ENCODE measurements around the gene ZSWIM6. TPM values are rescaled to one million over a fixed set of nuclear protein-coding genes. Genes with fewer than 3 reads are reported as not detected.

ZSWIM6 gene
- total and polyA plus RNA-seq, 8 donors = 2.9 to 39.3 (median 15.4) TPM

DNA sequence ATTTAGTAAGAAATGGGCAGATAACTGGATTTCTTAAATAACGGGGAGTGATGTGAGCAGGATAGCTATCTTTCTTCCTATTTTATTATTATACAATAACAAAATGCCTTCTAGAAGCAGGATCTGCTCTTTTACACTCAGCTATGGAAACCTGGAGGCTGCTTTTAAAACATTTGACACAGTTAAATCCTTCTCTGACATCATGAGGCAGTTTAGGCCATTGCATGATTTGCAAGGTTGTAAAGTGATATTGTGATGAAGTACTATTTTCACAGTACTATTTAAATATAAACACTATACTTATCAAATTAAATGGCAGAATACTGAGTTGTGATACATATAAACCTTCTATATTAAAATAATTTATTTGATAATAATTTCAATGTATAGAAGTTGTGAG, 93.9 kb downstream of the ZSWIM6 start:
- H3K27ac ChIP-seq = no peak overlapping the region
- H3K27me3 ChIP-seq = no peaks in the 10 kb centered on the region
- DNase-seq = no peak
- TF ChIP-seq EP300 (IDR thresholded peaks at IDR 0.05) (no peak), POLR2AphosphoS5 (IDR thresholded peaks at IDR 0.05) (no peak), POLR2A (IDR thresholded peaks at IDR 0.05) (no peak)
- TF ChIP-seq, protein P1, sequence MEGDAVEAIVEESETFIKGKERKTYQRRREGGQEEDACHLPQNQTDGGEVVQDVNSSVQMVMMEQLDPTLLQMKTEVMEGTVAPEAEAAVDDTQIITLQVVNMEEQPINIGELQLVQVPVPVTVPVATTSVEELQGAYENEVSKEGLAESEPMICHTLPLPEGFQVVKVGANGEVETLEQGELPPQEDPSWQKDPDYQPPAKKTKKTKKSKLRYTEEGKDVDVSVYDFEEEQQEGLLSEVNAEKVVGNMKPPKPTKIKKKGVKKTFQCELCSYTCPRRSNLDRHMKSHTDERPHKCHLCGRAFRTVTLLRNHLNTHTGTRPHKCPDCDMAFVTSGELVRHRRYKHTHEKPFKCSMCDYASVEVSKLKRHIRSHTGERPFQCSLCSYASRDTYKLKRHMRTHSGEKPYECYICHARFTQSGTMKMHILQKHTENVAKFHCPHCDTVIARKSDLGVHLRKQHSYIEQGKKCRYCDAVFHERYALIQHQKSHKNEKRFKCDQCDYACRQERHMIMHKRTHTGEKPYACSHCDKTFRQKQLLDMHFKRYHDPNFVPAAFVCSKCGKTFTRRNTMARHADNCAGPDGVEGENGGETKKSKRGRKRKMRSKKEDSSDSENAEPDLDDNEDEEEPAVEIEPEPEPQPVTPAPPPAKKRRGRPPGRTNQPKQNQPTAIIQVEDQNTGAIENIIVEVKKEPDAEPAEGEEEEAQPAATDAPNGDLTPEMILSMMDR (IDR thresholded peaks at IDR 0.05) = no peak
- intact Hi-C loops (cut with DNase I; ENCODE audit: low total_unique reads) = no loop called here
- H3K36me3 ChIP-seq = no peaks in the 10 kb centered on the region
- H3K4me1 ChIP-seq = peaks cover 0 to 56% (median 27%) of the 10 kb centered on the region in 4 donors
- 90 to 100% (median 97%) methylated on average over 1 of the region's 1 CpG for WGBS, 5 donors
- no peaks in the 10 kb centered on the region for H3K9me3 ChIP-seq
- no peak overlapping the region for H3K4me3 ChIP-seq

DNA sequence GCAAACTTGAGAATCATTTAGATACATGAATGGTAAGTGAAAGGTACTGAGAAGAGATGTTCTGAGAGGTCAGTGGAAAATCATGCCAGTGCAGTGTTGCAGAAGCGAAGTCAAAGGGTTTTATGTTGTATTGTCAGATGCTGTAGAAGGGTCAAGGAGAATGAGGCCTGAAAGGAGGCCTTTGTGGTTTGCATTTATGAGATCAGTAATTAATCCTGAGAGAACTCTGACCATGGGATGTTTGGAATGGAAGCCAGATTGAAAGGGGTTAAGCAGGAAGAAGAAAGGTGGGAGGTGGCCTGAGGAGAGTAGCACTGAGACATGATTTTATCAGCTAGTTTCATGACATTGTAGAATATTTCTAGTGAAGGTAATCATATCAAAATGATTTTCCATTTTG, 97.8 kb downstream of the ZSWIM6 start:
- no peaks in the 10 kb centered on the region for H3K36me3 ChIP-seq
- no peak overlapping the region for H3K4me3 ChIP-seq
- 91 to 100% (median 93%) methylated on average over 1 of the region's 1 CpG for WGBS, 5 donors
- no peak for DNase-seq
- peaks cover 0 to 57% (median 26%) of the 10 kb centered on the region in 4 donors for H3K4me1 ChIP-seq
- H3K27ac ChIP-seq = no peak overlapping the region
- H3K9me3 ChIP-seq = no peaks in the 10 kb centered on the region
- no peaks in the 10 kb centered on the region for H3K27me3 ChIP-seq
- TF ChIP-seq POLR2A (IDR thresholded peaks at IDR 0.05) (no peak), POLR2AphosphoS5 (IDR thresholded peaks at IDR 0.05) (no peak), EP300 (IDR thresholded peaks at IDR 0.05) (no peak)
- TF ChIP-seq, protein P1 (IDR thresholded peaks at IDR 0.05) = no peak
- intact Hi-C loops (cut with DNase I; ENCODE audit: low total_unique reads) = no loop called here

DNA sequence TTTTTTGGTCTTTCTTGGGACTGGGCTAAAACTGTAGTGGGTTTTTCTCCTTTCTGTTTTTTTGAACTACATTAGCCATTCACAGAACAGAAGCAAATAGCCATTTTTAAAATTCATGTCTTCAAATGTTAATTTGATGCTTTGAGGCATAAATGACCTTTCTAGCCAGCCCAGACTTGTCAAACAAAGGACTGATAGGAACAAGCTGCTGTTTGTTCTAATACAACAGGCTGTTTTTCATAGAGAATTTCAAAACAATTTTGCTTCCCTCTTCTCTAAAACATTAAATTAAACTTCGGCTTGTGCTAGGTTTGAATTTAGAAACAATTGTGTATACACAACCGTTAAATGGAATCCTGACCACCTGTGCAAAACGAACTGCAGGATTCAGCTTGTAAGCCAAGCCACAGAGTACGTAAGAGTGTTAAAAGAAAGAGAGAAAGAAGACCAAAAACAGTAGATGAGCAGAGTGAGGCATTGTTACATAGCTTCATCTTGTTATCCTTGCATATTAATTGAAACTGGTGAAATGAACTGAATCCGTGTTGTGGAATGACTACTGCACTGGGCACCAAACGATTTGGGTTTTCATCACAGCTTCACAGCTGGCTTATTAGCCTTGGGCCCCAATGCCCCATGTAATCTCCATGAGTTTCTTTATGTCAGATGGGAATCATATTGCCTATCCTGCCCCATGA, 100.0 kb downstream of the ZSWIM6 start:
- DNase-seq = peak in 1 of 2 donors; percentile 53
- no peak overlapping the region for H3K4me3 ChIP-seq
- 46 to 54% (median 50%) methylated on average over 6 of the region's 6 CpGs for WGBS, 5 donors
- no peaks in the 10 kb centered on the region for H3K9me3 ChIP-seq
- intact Hi-C loops (cut with DNase I; ENCODE audit: low total_unique reads) = no loop called here
- H3K27ac ChIP-seq = peak overlapping the region in 2 of 5 donors; percentile 47 to 53
- H3K4me1 ChIP-seq = peaks cover 0 to 57% (median 21%) of the 10 kb centered on the region in 4 donors
- no peaks in the 10 kb centered on the region for H3K36me3 ChIP-seq
- H3K27me3 ChIP-seq = no peaks in the 10 kb centered on the region
- TF ChIP-seq POLR2AphosphoS5 (IDR thresholded peaks at IDR 0.05) (no peak), EP300 (IDR thresholded peaks at IDR 0.05) (no peak), POLR2A (IDR thresholded peaks at IDR 0.05) (no peak)
- TF ChIP-seq, protein P1 (IDR thresholded peaks at IDR 0.05) = no peak

DNA sequence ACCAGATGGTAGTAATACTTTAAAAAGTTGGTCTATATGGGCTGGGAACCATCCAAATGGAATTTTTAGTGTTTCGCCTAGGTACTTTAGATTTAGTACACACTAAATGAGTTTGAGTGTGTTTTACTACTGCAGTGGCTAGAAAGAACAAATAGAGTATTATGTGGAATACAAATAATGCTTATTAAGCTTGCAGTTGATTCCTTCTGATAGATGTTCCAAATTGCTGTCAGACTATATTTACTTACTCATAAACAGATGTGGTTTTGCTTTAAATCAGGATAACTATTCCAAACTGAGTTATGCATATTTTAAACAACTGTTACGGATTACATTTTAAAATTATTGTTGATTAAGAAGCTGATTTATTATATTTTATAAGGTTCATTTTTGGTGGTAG, 103.3 kb downstream of the ZSWIM6 start:
- WGBS, 5 donors = 60 to 79% (median 79%) methylated on average over 2 of the region's 2 CpGs
- Histone ChIP-seq H3K4me3 (no peak overlapping the region), H3K9me3 (no peaks in the 10 kb centered on the region), H3K27me3 (no peaks in the 10 kb centered on the region), H3K36me3 (no peaks in the 10 kb centered on the region), H3K4me1 (peaks cover 0 to 58% (median 26%) of the 10 kb centered on the region in 4 donors), H3K27ac (no peak overlapping the region)
- DNase-seq = no peak
- intact Hi-C loops (cut with DNase I; ENCODE audit: low total_unique reads) = no loop called here
- TF ChIP-seq, protein P1 (IDR thresholded peaks at IDR 0.05) = no peak
- no peak for TF ChIP-seq EP300 (IDR thresholded peaks at IDR 0.05)
- no peak for TF ChIP-seq POLR2AphosphoS5 (IDR thresholded peaks at IDR 0.05)
- TF ChIP-seq POLR2A (IDR thresholded peaks at IDR 0.05) = no peak

Data from stomach (tissue), 9 donors.